HG03378 (cell line): Measurements from ENCODE around the gene DRAXIN.
A peak's percentile ranks its signal among the peaks of the same experiment; 100 is the strongest.

Experiments
- ATAC-seq: cut with Tn5 transposase; IDR thresholded peaks from one replicate; pipeline ENCODE4 v1.9.1; 2021; ENCODE audit warnings: mild to moderate bottlenecking, moderate library complexity; ENCODE audit not compliant: unreplicated experiment

Gene DRAXIN

DNA sequence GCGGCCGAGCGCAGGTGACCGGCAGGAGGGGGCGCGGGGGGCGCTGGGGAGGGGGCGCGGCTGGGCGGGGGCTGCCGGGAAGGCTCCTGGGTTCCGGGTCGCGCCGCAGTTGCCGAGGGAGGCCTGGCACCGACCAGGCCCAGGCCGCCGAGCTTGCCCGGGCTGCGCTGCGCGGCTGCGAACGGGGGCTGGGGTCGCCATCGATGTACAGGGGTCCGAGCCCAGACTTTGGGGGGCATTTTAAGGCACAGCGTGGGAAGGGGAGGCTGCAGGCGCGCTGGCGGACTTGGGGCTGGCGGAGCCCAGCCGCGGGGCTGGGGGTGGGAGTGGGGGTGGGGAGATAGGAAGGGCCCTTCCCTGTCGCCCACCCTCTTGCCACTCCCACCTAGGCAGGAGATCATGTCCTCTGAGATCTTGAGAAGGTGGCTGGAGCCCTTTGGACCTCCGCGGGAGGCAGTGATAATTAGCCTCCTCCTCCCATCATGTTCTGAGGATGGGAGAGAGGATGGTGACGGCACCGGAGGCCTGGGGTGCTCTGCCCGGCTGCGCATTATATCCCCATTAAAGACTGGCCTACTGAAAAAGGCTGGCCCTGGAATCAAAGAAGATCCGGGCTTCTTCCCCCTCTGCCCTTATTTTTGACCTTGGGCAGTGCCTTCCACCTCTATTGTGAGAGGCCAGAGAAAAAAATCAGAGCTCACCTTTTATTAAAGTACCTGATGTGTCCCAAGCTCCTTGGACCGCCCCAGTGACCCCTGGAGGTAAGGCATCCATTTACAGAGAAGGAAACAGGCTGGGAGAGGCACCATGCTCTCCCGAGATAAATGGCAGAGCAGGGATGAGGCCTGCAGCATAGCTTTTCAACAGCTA is 36.3 kb upstream of the DRAXIN start:
- no peak for ATAC-seq

GRCh38 chr1:11657654-11658053 is 33.9 kb upstream of the DRAXIN start:
- ATAC-seq = no peak

DNA sequence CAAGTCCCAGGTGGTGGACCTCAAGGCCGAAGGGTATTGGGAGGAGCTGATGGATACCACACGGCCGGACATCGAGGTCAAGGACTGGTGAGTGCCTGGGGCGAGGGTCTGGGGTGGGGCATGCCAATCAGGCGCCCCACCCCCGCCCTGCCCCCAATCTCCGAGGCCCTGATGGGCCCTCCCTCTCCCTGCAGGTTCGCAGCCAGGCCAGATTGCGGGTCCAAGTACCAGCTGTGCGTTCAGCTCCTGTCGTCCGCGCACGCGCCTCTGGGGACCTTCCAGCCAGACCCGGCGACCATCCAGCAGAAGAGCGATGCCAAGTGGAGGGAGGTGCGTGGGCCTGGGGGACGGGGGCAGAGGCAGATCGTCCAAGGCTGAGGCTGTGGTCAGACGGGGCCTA is 33.0 kb upstream of the DRAXIN start:
- no peak for ATAC-seq

DNA sequence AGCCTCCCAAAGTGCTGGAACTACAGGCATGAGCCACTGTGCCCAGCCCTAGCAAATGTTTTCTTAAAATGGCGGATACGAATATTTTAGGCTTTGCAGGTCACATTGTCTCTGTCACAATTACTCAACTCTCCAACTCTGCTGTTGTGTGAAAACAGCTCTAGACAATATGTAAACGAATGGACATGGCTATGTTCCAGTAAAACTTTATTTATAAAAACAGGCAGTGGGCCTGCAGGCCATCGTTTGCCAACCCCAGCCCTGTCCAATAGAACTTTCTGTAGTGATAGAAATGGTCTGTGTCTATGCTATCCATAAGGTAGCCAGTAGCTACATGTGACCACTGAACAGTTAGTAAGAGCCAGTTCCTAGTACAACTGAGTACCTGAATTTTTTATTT is 31.8 kb upstream of the DRAXIN start:
- no peak for ATAC-seq

- no peak for ATAC-seq
These were observed 30.4 kb upstream of the DRAXIN start for GRCh38 chr1:11661103-11661502.

- ATAC-seq = no peak
These were observed 27.0 kb upstream of the DRAXIN start for GRCh38 chr1:11664336-11665065.

- no peak for ATAC-seq
These were observed 23.0 kb upstream of the DRAXIN start for GRCh38 chr1:11668516-11668915.

- ATAC-seq = no peak
These were observed 20.8 kb upstream of the DRAXIN start for GRCh38 chr1:11670747-11671146.

- no peak for ATAC-seq
These were observed 20.3 kb upstream of the DRAXIN start for GRCh38 chr1:11671205-11671543.

DNA sequence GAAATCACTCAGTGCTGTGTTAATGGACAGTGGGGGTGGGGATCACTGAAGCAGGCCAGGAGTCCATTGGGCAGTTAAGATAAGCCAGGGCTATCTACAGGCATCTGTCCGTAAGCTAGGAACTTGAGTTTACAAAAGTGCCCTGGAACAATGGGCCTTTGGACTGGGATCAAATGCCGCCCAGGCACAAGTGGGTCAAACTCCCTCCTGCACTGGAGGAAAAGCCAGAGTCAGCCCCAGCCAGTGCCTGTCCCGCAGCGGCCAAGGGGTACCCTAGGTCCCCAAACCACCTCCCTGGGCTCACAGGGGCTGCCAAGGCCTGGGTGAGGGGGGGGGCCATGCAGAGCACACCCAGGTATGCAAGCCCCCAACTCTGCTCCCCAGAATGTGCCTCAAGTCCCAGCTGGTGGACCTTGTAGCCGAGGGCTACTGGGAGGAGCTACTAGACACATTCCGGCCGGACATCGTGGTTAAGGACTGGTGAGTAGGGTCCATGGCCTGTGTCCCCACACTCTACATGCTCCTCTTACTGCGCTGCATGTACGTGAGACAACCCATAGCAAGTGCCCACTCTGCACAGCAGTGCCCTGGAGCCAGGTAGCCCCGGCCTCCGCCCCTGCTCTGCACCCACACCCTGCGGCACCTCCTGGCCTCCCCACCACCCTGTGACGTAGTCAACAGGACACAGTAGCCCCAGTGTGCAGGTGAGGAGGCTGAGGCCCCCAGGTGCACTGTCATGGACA is 19.8 kb upstream of the DRAXIN start:
- no peak for ATAC-seq

DNA sequence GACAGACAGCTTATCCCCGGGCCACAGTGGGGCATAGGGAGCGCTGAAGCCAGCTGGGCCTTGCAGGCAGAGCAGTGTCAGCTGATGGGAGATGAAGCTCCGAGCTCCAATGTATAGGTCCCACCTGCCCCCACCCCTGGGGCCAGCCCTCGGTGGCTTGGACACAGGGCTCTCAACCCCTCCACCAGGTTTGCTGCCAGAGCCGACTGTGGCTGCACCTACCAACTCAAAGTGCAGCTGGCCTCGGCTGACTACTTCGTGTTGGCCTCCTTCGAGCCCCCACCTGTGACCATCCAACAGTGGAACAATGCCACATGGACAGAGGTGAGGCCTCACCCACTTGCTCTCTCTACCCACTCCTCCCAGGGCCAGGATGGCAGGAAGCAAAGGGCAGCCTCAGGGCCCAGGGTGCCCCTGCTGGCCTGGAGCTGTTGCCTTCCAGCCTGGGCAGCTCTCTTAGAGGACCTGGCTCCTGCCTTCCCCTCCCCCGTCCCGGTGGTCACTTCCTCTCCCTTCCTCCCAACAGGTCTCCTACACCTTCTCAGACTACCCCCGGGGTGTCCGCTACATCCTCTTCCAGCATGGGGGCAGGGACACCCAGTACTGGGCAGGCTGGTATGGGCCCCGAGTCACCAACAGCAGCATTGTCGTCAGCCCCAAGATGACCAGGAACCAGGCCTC is 18.3 kb upstream of the DRAXIN start:
- ATAC-seq = no peak

- no peak for ATAC-seq
These were observed 17.0 kb upstream of the DRAXIN start for GRCh38 chr1:11674488-11674887.

DNA sequence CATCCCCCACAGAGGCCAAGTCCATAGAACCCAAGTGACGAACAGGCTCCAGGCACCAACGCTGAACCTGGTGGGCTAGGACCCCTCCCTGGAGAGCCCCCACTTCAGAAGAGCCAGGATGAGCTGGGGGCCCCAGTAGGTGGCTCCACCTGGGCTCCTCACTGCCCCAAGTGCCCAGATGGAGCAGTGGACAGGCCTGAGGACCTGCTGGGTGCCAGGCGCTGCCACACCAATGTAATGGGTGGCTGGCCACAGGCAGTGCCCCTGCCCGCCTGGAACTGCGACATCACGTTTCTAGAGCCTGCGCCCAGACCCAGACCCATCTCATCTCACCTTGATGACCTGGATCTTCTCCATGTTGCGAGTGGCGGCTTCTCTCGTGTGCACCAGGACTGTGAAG is 16.2 kb upstream of the DRAXIN start:
- ATAC-seq = no peak

DNA sequence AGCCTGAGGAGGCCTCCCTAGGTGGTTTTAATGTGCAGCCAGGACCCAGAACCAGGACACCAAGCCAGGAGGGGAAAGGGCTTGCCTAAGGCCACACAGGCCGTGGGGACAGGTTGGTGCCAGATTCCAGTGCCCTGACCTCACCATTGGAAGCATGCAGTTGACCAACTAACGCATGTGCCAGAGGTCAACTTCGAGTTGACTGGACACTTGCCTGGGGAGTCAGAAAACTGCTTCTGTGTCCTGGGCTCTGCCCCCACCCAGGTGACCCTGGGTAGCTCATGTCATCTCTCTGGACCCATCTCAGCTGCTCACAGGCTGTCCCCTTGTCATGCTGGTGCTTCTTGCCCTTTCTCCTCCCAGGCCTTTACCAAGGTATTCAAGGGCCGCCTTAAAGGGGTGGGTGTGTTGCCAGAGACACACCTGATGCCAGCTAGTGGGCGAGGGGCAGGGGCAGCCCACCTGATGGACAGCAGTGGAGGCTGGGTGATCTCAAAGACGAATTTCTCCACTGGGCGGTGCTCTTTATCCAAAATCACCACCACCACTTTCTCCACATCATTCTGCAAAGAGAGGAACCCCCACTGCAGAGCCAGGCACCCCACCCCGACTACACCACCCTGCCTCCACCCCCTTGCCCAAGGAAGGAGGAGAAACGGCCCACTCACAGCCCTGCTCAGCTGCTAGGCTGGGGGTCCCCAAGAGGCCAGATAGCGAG is 15.0 kb upstream of the DRAXIN start:
- ATAC-seq = no peak

GRCh38 chr1:11678442-11678841 is 13.1 kb upstream of the DRAXIN start:
- ATAC-seq = no peak

GRCh38 chr1:11680270-11681070 is 11.0 kb upstream of the DRAXIN start:
- ATAC-seq = peak; percentile 25

DNA sequence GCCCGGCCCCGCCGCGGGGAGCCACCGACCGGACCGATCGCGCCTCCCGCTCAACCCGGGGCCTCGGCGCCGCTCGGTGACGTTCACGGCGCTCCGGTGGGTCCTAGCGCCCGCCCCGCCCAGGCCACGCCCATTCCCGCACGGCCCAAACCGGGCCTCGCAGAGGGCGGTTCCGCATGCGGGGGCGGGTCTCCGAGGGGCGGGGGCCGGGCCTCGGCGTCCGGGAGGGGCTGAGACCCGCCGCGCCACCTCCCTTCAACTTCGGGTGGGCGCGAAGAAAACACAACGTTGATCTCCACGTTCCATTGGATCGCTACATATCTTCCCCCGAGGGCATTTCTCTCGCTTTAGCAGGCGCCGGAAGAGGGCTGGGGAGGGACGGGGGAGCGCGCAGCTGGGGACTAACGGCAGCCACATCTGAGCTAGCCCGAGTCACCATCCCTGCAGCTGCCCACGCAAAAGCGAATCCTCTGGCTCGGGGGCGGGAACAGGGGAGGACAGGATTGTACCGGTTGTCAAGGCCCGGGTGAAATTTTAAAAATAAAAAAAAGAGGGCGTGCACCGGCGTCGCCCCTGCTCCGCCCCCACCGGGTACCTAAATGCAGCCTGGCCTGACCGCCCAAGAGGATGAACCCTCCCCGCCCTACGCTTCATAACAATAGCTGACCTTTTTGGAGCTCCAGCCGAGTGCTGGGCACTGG is 10.3 kb upstream of the DRAXIN start, which contains the start of gene MAD2L2:
Gene MAD2L2, minus strand, starts transcription at position 78 of the 701 bp plus-strand sequence. CDS start 547 bp downstream, outside the sequence.
- ATAC-seq = peak; percentile 42

DNA sequence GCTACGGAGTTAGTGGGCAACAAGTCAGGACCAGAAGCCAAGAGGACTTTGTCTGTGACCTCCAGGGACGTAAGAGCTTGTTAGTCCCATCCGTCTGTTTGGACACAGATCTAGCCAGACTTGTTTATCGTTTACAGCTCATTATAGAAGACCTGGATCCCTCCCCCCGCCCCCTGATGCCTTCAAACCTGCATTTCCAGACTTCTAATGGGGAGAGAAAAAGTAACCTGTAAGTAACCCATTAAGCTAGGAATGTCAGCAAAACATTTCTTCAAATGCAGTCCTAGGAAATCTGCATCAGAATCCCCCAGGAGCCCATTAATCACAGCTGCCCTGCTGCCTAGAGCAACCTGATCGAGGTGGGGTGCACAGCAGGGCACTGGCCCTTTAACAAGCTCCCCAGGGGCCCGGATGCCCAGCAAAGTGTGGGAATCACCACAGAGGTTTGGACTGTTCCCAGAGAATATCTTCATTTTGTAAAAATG is 9.2 kb upstream of the DRAXIN start:
- ATAC-seq = no peak

- ATAC-seq = no peak
These were observed 8.7 kb upstream of the DRAXIN start for GRCh38 chr1:11682799-11683198.
